Activated CD4-positive, alpha-beta T cell treated with anti-CD3 and anti-CD28 coated beads, Interleukin-10, Interleukin-2, amounts not matched to agents 100 ng/mL and 50 ng/mL, durations not matched to agents 16 hours and 8 hours (primary cell): ENCODE measurements around the gene KCNG1.
"Not testable (repeated sequence)": the region's sequence is repeated elsewhere in the genome, so short reads cannot be mapped to it uniquely, and the experiment has no call there.

Experiments used
- DNase-seq: peaks from one replicate; pipeline ENCODE4 v3.0.0-alpha.2; 2020

KCNG1 gene

DNA sequence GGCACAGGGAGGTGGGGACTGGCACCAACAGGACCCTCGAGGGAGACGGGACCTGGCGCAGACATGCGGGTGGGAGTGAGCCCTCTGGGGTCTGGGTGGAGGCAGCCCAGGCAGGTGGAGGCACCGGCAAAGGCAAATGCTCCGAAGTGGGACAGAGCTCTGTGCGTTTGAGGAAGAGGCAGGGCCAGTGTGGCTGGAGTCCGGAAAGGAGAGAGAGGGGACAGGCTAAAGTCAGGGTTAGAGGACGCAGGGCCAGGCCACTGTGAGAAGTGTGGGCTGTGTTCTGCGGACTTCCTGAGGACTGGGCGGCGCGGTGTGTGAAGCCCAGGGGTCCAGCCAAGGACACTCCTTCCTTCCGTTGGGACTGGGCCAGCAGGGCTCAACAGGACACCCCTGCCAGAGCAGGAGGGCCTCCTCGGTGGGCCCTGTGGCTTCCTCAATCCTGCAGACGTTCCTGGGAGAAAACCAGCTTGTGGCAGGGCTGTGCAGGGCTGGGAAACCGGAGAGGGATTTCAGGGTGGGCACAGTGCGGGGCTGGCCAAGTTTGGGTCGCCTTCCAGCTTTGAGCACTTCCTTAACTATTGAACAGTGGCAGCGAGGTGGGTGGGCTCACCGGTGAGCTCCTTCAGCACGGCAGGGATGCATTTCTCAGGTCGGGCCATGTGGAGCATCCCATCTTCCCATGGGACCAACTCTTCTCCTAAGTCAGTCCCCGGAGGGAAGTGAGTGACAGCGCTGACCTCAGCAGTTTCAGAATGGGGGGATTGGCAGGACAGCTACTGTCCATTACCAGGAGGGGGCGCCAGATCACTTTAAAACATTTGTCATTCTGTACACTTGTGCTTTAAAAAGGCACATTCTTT is 41.8 kb downstream of the KCNG1 start:
- DNase-seq: peak; percentile 69

GRCh38 chr20:50980071-50980681 is 42.7 kb downstream of the KCNG1 start:
- DNase-seq: peak; percentile 73

GRCh38 chr20:50978533-50978932 is 44.4 kb downstream of the KCNG1 start:
- not testable (repeated sequence) for DNase-seq

GRCh38 chr20:50977066-50978021 is 45.6 kb downstream of the KCNG1 start:
- DNase-seq: no peak

GRCh38 chr20:50975701-50976330 is 47.1 kb downstream of the KCNG1 start:
- DNase-seq: no peak

DNA sequence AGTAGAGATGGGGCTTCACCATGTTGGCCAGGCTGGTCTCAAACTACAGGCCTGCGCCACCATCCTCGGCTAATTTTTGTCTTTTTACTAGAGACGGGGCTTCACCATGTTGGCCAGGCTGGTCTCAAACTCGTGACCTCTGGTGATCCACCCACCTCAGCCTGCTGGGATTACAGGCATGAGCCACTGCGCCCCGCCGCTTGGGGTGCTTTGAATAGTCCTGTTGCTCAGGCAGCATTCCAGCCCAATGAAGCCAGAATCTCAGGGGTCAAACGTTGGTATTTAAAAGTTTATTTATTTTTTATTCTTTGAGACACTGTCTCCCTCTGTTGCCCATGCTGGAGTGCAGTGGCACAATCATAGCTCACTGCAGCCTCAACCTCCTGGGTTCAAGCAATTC is 53.0 kb downstream of the KCNG1 start:
- DNase-seq: no peak

DNA sequence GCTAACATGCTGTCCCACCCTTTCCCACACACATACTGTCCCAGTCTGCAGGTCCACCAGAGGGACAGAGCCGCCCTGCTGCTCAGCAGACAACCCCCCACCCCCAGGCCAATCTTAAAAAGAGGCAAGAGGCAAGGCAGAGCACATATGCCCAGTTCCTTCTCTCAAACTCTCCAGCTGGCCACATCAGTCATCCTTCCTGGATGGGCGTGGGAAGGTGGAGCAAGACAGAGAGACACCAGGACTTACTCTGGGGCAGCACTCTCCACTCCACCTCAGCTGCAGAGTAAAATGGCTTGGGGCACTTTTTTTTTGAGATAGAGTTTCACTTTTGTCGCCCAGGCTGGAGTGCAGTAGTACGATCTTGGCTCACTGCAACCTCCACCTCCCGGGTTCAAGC is 53.5 kb downstream of the KCNG1 start:
- DNase-seq: no peak

DNA sequence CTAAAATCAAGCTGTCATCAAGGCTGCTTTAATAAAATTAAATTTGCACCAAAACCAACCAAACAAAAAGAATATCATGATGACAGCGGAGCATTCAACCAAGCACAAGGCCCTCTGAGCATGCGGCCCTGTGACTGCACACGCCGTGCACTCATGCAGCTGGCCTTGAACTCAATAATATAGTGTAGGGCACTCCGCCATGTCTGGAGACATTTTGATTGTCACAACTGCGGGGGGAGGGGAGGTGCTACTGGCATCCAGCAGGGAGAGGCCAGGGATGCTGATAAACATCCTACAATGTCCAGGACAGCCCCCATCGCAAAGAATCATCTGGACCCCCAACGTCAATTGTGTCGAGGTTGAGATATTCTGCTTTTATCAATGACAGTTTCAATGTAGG is 54.6 kb downstream of the KCNG1 start:
- no peak for DNase-seq

- DNase-seq: no peak
These were observed 55.3 kb downstream of the KCNG1 start for GRCh38 chr20:50967586-50967985.

DNA sequence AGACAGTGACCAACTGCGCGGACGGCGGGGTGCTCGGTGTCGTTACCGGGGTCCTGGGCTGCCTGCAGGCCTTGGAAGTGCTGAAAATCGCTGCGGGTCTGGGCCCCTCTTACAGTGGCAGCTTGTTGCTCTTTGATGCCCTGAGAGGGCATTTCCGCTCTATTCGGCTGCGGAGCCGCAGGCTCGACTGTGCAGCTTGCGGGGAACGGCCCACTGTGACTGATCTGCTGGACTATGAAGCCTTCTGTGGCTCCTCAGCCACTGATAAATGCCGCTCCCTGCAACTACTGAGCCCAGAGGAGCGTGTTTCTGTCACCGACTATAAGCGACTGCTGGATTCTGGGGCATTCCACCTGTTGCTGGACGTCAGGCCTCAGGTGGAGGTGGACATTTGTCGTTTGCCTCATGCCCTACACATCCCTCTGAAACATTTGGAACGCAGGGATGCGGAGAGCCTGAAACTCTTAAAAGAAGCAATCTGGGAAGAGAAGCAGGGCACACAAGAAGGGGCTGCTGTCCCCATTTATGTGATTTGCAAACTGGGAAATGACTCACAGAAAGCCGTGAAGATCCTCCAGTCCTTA is 63.3 kb downstream of the KCNG1 start:
- no peak for DNase-seq

GRCh38 chr20:50958615-50959542 is 64.0 kb downstream of the KCNG1 start, which contains the start of gene MOCS3:
Gene MOCS3, plus strand, starts transcription at chr20:50958818. Its CDS starts 25 bp downstream, at chr20:50958843.
- peak; percentile 90 for DNase-seq

DNA sequence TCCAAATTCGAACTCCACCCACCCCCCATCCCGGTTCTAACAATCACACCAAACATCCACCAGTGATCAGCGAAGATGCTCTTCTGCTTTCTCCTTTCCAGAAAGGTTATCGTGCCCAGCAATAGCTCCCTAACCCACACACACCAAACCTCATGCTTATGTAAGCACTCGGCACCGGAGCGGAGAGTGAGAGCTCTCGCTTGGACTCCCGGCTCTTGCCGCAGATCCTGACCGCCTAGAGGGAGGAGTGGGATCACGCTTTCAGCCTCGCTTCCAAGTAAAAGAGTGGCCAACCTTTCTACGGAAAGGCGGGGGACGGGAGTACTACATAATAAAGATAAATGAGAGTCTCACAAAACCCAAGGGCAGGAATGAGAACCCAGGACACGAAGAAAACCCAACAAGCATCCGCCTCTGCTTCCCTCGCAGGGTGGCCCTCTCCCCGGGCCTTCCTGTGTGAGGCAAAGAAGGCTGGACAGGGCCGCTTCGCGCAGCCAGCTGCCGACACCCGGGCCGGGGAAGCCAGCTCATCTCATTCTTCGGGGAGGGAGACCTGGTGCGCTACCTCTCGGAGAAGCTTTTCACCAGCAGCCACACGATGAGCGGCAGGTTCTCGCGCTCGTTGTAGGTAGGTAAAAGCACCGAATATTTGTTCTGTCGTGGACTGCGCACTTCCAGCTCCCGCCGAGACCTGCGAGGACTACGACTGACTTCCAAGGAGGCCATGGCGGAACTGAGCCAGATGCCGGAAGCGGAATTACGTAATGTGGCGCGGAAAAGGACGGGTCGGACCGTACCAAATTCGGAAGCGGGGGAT is 64.9 kb downstream of the KCNG1 start, which contains the start of gene DPM1:
TSS of gene DPM1 (minus strand) at position 735 of the 817 bp plus-strand sequence. CDS start at position 726, 9 bp downstream.
- DNase-seq: peak; percentile 88

- DNase-seq: no peak
These were observed 65.6 kb downstream of the KCNG1 start for GRCh38 chr20:50957276-50957675.

GRCh38 chr20:50953821-50954220 is 69.1 kb downstream of the KCNG1 start:
- no peak for DNase-seq
